Epithelial cell of esophagus (primary cell): ENCODE data around the gene SP4.
"Not testable (repeated sequence)": the region's sequence is repeated elsewhere in the genome, so short reads cannot be mapped to it uniquely, and the experiment has no call there.

Experiments used
- DNase-seq: peaks from one replicate; pipeline ENCODE4 v3.0.0; 2010; ENCODE audit warnings: low read depth
- H3K4me3 ChIP-seq: 2 replicates; pipeline ENCODE4 v1.5.1; 2011; ENCODE audit warnings: mild to moderate bottlenecking, low read length, control low read depth
- CTCF ChIP-seq: IDR thresholded peaks from 2 replicates; pipeline ENCODE4 v1.5.1; 2011; ENCODE audit warnings: low read depth, mild to moderate bottlenecking, low read length, control low read depth, inconsistent platforms; ENCODE audit not compliant: insufficient read depth; ENCODE audit errors: missing control alignments

SP4 gene

GRCh38 chr7:21507627-21508343 lies 79.9 kb downstream of the SP4 start:
- peak; percentile 50 for DNase-seq
- H3K4me3 ChIP-seq: no peak overlapping the region
- TF ChIP-seq CTCF: peak; percentile 77

GRCh38 chr7:21508538-21508937 lies 80.7 kb downstream of the SP4 start:
- no peak for DNase-seq

GRCh38 chr7:21514062-21514461 lies 86.2 kb downstream of the SP4 start:
- TF ChIP-seq CTCF: no peak
- H3K4me3 ChIP-seq: no peak overlapping the region
- no peak for DNase-seq

More at GRCh38 chr7:21508538-21508937, 80.7 kb downstream of the SP4 start:
- H3K4me3 ChIP-seq: no peak overlapping the region
- TF ChIP-seq CTCF: no peak

GRCh38 chr7:21524680-21525079 lies 96.8 kb downstream of the SP4 start:
- no peak for TF ChIP-seq CTCF
- no peak overlapping the region for H3K4me3 ChIP-seq
- DNase-seq: no peak

- H3K4me3 ChIP-seq: no peak overlapping the region
- TF ChIP-seq CTCF: peak; percentile 55
- DNase-seq: peak; percentile 14
Measured at GRCh38 chr7:21526007-21526406, 98.1 kb downstream of the SP4 start.

GRCh38 chr7:21526448-21526847 lies 98.6 kb downstream of the SP4 start:
- H3K4me3 ChIP-seq: no peak overlapping the region
- no peak for TF ChIP-seq CTCF
- no peak for DNase-seq

- not testable (repeated sequence) for DNase-seq, H3K4me3 ChIP-seq
Measured at GRCh38 chr7:21532485-21532884, 104.6 kb downstream of the SP4 start.

- not testable (repeated sequence) for DNase-seq
Measured at GRCh38 chr7:21533646-21534045, 105.8 kb downstream of the SP4 start.

GRCh38 chr7:21536445-21537118 lies 108.7 kb downstream of the SP4 start:
- DNase-seq, H3K4me3 ChIP-seq: not testable (repeated sequence)

More at GRCh38 chr7:21533646-21534045, 105.8 kb downstream of the SP4 start:
- not testable (repeated sequence) for H3K4me3 ChIP-seq
